Uterus (tissue), 4 donors: ENCODE measurements around the gene HCFC1R1. TPM values are rescaled to one million over a fixed set of nuclear protein-coding genes. Genes with fewer than 3 reads are reported as not detected.

ENCODE experiments used
- DNase-seq, 2 donors: peaks; one replicate each; pipeline ENCODE4 v3.0.0-alpha.2; 2019 to 2020
- H3K27ac ChIP-seq, 2 donors: fragments of 200-600 bp; sonication (generic); 1 replicate in 1 of 2; 2 replicates in 1 of 2; pipeline ENCODE4 v1.5.1; 2016 to 2018
- H3K27me3 ChIP-seq, 2 donors: fragments of 200-600 bp; sonication (generic); one replicate each; pipeline ENCODE4 v1.5.1; 2018 to 2019; ENCODE audit warnings: control low read depth in 1 of 2
- H3K36me3 ChIP-seq, 2 donors: fragments of 200-600 bp; sonication (generic); one replicate each; pipeline ENCODE4 v1.5.1; 2019; ENCODE audit warnings: control low read depth in 1 of 2
- H3K4me1 ChIP-seq, 2 donors: fragments of 200-600 bp; sonication (generic); one replicate each; pipeline ENCODE4 v1.5.1; 2018 to 2019; ENCODE audit warnings: control low read depth in 1 of 2
- H3K4me3 ChIP-seq, 2 donors: fragments of 200-600 bp; sonication (generic); 1 replicate in 1 of 2; 2 replicates in 1 of 2; pipeline ENCODE4 v1.5.1; 2018 to 2019; ENCODE audit warnings: mild to moderate bottlenecking in 1 of 2
- H3K9me3 ChIP-seq, 2 donors: fragments of 200-600 bp; sonication (generic); one replicate each; pipeline ENCODE4 v1.5.1; 2019; ENCODE audit warnings: control low read depth in 1 of 2
- POLR2A ChIP-seq, 2 donors: fragments of 450-650 bp; IDR thresholded peaks; one replicate each; pipeline ENCODE4 v1.6.1; 2016; ENCODE audit warnings: antibody characterized with exemption in 2 of 2, mild to moderate bottlenecking in 1 of 2, moderate library complexity in 1 of 2
- intact Hi-C: fragments of 100-400 bp; cut with DNase I; formaldehyde crosslinking; loops from one replicate; pipeline ENCODE4 v1.15.1; 2023; ENCODE audit warnings: low total_unique reads
- total RNA-seq, 4 donors: library from RNA; depleted of rRNA in 3 of 4; stranded (reverse); fragments of >200 nt in 3 of 4; gene quantifications; one replicate each; pipeline versions ENCODE4 v1.1.0 to v1.2.4, GENCODE V29; 2014 to 2023
- TF ChIP-seq, protein P1 (sequence below), 4 experiments: fragments of 200-600 bp in 2 of 4; fragments of 450-650 bp in 2 of 4; sonication (generic) in 2 of 4; IDR thresholded peaks; one replicate each; pipeline ENCODE4 v1.5.1; 2016 to 2019; ENCODE audit warnings: antibody characterized with exemption in 4 of 4, mild to moderate bottlenecking in 2 of 4, moderate library complexity in 1 of 4
- donor health status: DM: yes; HTN: yes; CAD: no.

HCFC1R1 gene
- total RNA-seq, 4 donors from 2014 or later, result 3.6 to 67.5 (median 25.4) TPM

GRCh38 chr16:3010510-3010909, 13.2 kb downstream of the HCFC1R1 start:
- intact Hi-C loops, result no loop called here
- no peak overlapping the region for H3K4me3 ChIP-seq
- TF ChIP-seq, protein P1, sequence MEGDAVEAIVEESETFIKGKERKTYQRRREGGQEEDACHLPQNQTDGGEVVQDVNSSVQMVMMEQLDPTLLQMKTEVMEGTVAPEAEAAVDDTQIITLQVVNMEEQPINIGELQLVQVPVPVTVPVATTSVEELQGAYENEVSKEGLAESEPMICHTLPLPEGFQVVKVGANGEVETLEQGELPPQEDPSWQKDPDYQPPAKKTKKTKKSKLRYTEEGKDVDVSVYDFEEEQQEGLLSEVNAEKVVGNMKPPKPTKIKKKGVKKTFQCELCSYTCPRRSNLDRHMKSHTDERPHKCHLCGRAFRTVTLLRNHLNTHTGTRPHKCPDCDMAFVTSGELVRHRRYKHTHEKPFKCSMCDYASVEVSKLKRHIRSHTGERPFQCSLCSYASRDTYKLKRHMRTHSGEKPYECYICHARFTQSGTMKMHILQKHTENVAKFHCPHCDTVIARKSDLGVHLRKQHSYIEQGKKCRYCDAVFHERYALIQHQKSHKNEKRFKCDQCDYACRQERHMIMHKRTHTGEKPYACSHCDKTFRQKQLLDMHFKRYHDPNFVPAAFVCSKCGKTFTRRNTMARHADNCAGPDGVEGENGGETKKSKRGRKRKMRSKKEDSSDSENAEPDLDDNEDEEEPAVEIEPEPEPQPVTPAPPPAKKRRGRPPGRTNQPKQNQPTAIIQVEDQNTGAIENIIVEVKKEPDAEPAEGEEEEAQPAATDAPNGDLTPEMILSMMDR (IDR thresholded peaks at IDR 0.05), result no peak
- TF ChIP-seq POLR2A (IDR thresholded peaks at IDR 0.05), result no peak
- no peaks in the 10 kb centered on the region for H3K9me3 ChIP-seq
- H3K27ac ChIP-seq, result no peak overlapping the region
- no peaks in the 10 kb centered on the region for H3K36me3 ChIP-seq
- H3K4me1 ChIP-seq, result no peaks in the 10 kb centered on the region
- peaks cover 12 to 15% of the 10 kb centered on the region in 2 donors for H3K27me3 ChIP-seq
- DNase-seq, result no peak

- intact Hi-C loops, result no loop called here
- Histone ChIP-seq H3K4me1 (no peaks in the 10 kb centered on the region), H3K36me3 (no peaks in the 10 kb centered on the region), H3K27ac (no peak overlapping the region), H3K4me3 (no peak overlapping the region), H3K27me3 (peaks cover 12 to 15% of the 10 kb centered on the region in 2 donors), H3K9me3 (no peaks in the 10 kb centered on the region)
- TF ChIP-seq, protein P1 (IDR thresholded peaks at IDR 0.05), result no peak
- no peak for TF ChIP-seq POLR2A (IDR thresholded peaks at IDR 0.05)
- no peak for DNase-seq
Measured at GRCh38 chr16:3009568-3010390, 14.0 kb downstream of the HCFC1R1 start.

GRCh38 chr16:3008690-3009037, 15.1 kb downstream of the HCFC1R1 start:
- no peak for DNase-seq
- Histone ChIP-seq H3K36me3 (no peaks in the 10 kb centered on the region), H3K9me3 (no peaks in the 10 kb centered on the region), H3K4me3 (no peak overlapping the region), H3K4me1 (no peaks in the 10 kb centered on the region), H3K27me3 (peaks cover 12 to 15% of the 10 kb centered on the region in 2 donors), H3K27ac (no peak overlapping the region)
- intact Hi-C loops, result no loop called here
- TF ChIP-seq, protein P1 (IDR thresholded peaks at IDR 0.05), result no peak
- no peak for TF ChIP-seq POLR2A (IDR thresholded peaks at IDR 0.05)

GRCh38 chr16:3007957-3008689, 15.6 kb downstream of the HCFC1R1 start:
- peaks cover 11 to 12% of the 10 kb centered on the region in 2 donors for H3K27me3 ChIP-seq

More at GRCh38 chr16:3007957-3008689, 15.6 kb downstream of the HCFC1R1 start:
- intact Hi-C loops, result no loop called here
- H3K27ac ChIP-seq, result no peak overlapping the region
- no peak for TF ChIP-seq POLR2A (IDR thresholded peaks at IDR 0.05)
- TF ChIP-seq, protein P1 (IDR thresholded peaks at IDR 0.05), result no peak
- H3K36me3 ChIP-seq, result no peaks in the 10 kb centered on the region
- no peak for DNase-seq
- H3K4me1 ChIP-seq, result no peaks in the 10 kb centered on the region
- H3K4me3 ChIP-seq, result no peak overlapping the region
- no peaks in the 10 kb centered on the region for H3K9me3 ChIP-seq
